Calu3 (cell line): Measurements from ENCODE around the gene PLEKHG1. TPM values are rescaled to one million over a fixed set of nuclear protein-coding genes. Genes with fewer than 3 reads are reported as not detected.

Source experiments
- BruUV-seq: library from RNA; stranded (reverse); fragments of 400-500 nt; replicated peaks from 2 replicates; lab custom pipeline; 2021; lab: Mats Ljungman, UMichigan
- CTCF ChIA-PET: fragments of 300-600 bp; sonication (Branson Sonifier 250); formaldehyde crosslinking; loops from one replicate; lab custom pipeline; 2022; ENCODE audit warnings: antibody characterized with exemption; lab: Charles Lee
- DNase-seq: peaks from one replicate; pipeline ENCODE4 v3.0.0; 2022
- H3K27ac Mint-ChIP-seq: one replicate; pipeline ENCODE4 v1.8.0; 2022; ENCODE audit warnings: mixed read lengths; ENCODE audit not compliant: unreplicated experiment
- H3K27me3 Mint-ChIP-seq: one replicate; pipeline ENCODE4 v1.8.0; 2022; ENCODE audit warnings: mixed read lengths; ENCODE audit not compliant: unreplicated experiment
- H3K36me3 Mint-ChIP-seq: one replicate; pipeline ENCODE4 v1.8.0; 2022; ENCODE audit warnings: mild to moderate bottlenecking, moderate library complexity, mixed read lengths; ENCODE audit not compliant: insufficient read depth, unreplicated experiment
- H3K4me1 Mint-ChIP-seq: one replicate; pipeline ENCODE4 v1.8.0; 2022; ENCODE audit warnings: mild to moderate bottlenecking, low read depth, mixed read lengths; ENCODE audit not compliant: unreplicated experiment
- H3K4me3 Mint-ChIP-seq: one replicate; pipeline ENCODE4 v1.8.0; 2022; ENCODE audit warnings: mild to moderate bottlenecking, low read depth, moderate library complexity, mixed read lengths; ENCODE audit not compliant: unreplicated experiment
- H3K9me3 Mint-ChIP-seq: one replicate; pipeline ENCODE4 v1.8.0; 2022; ENCODE audit warnings: low read depth, mixed read lengths; ENCODE audit not compliant: unreplicated experiment
- CTCF ChIP-seq: fragments of 200-600 bp; IDR thresholded peaks from one replicate; pipeline ENCODE4 v1.8.0; 2022; ENCODE audit warnings: antibody characterized with exemption; ENCODE audit not compliant: unreplicated experiment
- intact Hi-C: fragments of 100-400 bp; cut with micrococcal nuclease; formaldehyde crosslinking; loops from one replicate; pipeline ENCODE4 v1.10.0; 2022; ENCODE audit not compliant: unreplicated experiment
- total RNA-seq: library from RNA; stranded (reverse); gene quantifications from 2 replicates; pipeline ENCODE4 v1.2.3, GENCODE V29; 2022

PLEKHG1 gene
- total RNA-seq, 1 experiment from 2014 or later = 16.9 TPM

GRCh38 chr6:150634176-150634963, 34.7 kb downstream of the PLEKHG1 start:
- H3K27me3 Mint-ChIP-seq = no peaks in the 10 kb centered on the region
- no peak overlapping the region for H3K4me3 Mint-ChIP-seq
- intact Hi-C loops = no loop called here
- H3K27ac Mint-ChIP-seq = no peak overlapping the region
- H3K36me3 Mint-ChIP-seq = no peaks in the 10 kb centered on the region
- no peaks in the 10 kb centered on the region for H3K9me3 Mint-ChIP-seq
- CTCF ChIA-PET = interaction anchor here (0.7 kb wide), 1 partner anchor 531 kb away, joined by 4 read pairs; no protein-coding TSS in a partner anchor
- no peak for TF ChIP-seq CTCF
- BruUV-seq = no TSS peak
- no peak for DNase-seq
- peaks cover 38% of the 10 kb centered on the region for H3K4me1 Mint-ChIP-seq

GRCh38 chr6:150634964-150635292, 35.2 kb downstream of the PLEKHG1 start:
- Mint-ChIP-seq H3K27ac (no peak overlapping the region), H3K36me3 (no peaks in the 10 kb centered on the region), H3K27me3 (no peaks in the 10 kb centered on the region), H3K4me3 (no peak overlapping the region), H3K4me1 (peaks cover 38% of the 10 kb centered on the region), H3K9me3 (no peaks in the 10 kb centered on the region)
- no peak for TF ChIP-seq CTCF
- no peak for DNase-seq
- CTCF ChIA-PET = no interaction called here
- BruUV-seq = no TSS peak
- intact Hi-C loops = no loop called here

GRCh38 chr6:150635906-150636514, 36.3 kb downstream of the PLEKHG1 start:
- H3K4me3 Mint-ChIP-seq = no peak overlapping the region
- intact Hi-C loops = no loop called here
- no peaks in the 10 kb centered on the region for H3K9me3 Mint-ChIP-seq
- H3K36me3 Mint-ChIP-seq = no peaks in the 10 kb centered on the region
- CTCF ChIA-PET = interaction anchor here (0.7 kb wide), 2 partner anchors 21 to 24 kb away, joined by 3 read pairs; no protein-coding TSS in a partner anchor
- no peak for TF ChIP-seq CTCF
- H3K4me1 Mint-ChIP-seq = peaks cover 47% of the 10 kb centered on the region
- no peak for DNase-seq
- BruUV-seq = no TSS peak
- no peak overlapping the region for H3K27ac Mint-ChIP-seq
- H3K27me3 Mint-ChIP-seq = no peaks in the 10 kb centered on the region

GRCh38 chr6:150636808-150637207, 37.1 kb downstream of the PLEKHG1 start:
- H3K36me3 Mint-ChIP-seq = no peaks in the 10 kb centered on the region
- DNase-seq = no peak
- intact Hi-C loops = no loop called here
- H3K4me1 Mint-ChIP-seq = peaks cover 47% of the 10 kb centered on the region
- CTCF ChIA-PET = interaction anchor here (0.7 kb wide), 1 partner anchor 22 kb away, joined by 3 read pairs; no protein-coding TSS in a partner anchor
- TF ChIP-seq CTCF = no peak
- H3K4me3 Mint-ChIP-seq = no peak overlapping the region
- no peaks in the 10 kb centered on the region for H3K9me3 Mint-ChIP-seq
- BruUV-seq = no TSS peak
- H3K27me3 Mint-ChIP-seq = no peaks in the 10 kb centered on the region
- no peak overlapping the region for H3K27ac Mint-ChIP-seq
